ENCODE results near the gene ELL2.

ELL2 gene

DNA sequence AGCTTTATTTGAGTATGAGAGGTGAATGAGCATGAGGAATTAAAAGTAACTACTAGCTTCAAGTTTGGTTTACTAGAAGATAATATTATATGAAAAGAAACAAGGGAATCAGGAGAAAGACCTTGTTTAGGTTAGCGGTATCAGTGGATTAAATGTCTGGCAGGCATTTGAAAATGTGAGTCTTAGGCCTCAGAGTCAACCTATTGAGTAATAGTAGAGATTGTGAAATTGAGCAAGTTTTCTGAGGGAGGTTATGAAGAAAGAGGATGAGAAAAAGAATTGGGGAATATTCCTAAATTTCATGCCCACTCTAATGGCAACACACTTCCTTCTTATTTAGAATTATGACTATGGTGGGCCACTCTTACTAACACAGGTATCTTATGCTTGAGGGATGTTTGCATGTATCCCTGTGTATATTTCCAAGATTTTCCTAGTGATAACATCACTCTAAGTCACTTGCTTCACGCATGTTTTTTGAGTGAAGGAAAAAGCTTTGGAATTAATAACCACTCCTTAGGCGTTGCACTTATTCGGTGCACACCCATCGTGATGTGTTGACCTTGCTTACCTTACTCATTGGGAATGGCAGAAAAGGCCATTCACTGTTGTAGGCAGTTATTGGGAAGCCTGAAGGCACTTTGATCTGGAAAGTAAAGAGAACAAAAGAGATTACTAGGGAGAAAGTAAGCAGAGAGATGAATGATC lies 8.2 kb upstream of the ELL2 start:
- DNase-seq = no peak
- TF ChIP-seq GATA1 (IDR thresholded peaks at IDR 0.05; ENCODE audit: low read depth, low read length) (no peak), POLR2A (IDR thresholded peaks at IDR 0.05; ENCODE audit: low read length) (no peak)

DNA sequence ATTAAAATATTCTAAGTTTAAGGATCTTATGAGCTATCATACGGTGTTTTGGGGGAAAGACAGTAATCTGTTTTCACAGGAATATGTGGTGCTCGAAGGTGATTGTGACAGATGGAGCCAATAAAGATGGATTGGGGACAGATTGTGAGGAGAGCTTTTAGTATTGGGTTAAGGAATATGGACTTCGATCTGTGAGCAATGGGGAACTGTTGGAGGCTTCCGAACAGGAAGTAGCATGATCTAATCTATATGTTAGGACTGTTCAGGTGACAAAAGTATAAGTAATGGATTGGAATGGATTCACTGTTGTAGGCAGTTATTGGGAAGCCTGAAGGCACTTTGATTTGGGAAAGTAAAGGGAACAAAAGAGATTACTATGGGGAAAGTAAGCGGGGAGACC lies 7.4 kb upstream of the ELL2 start:
- DNase-seq = no peak
- no peak for TF ChIP-seq POLR2A (IDR thresholded peaks at IDR 0.05; ENCODE audit: low read length)
- TF ChIP-seq GATA1 (IDR thresholded peaks at IDR 0.05; ENCODE audit: low read depth, low read length) = no peak

DNA sequence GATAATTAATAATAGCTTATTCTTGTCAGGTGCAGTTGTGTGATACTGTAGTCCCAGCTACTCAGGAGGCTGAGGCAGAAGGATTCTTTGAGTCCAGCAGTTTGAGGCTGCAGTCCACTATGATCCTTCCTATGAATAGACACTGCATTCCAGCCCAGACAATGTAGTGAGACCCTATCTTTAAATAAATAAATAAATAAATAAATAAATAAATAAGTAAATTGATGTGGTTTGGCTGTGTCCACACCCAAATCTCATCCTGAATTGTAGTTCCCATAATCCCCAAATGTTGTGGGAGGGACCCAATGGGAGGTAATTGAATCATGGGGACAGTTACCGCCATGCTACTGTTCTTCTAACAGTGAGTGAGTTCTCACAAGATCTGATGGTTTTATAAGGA lies 5.6 kb upstream of the ELL2 start:
- TF ChIP-seq POLR2A (IDR thresholded peaks at IDR 0.05; ENCODE audit: low read length) (no peak), GATA1 (IDR thresholded peaks at IDR 0.05; ENCODE audit: low read depth, low read length) (no peak)
- no peak for DNase-seq

DNA sequence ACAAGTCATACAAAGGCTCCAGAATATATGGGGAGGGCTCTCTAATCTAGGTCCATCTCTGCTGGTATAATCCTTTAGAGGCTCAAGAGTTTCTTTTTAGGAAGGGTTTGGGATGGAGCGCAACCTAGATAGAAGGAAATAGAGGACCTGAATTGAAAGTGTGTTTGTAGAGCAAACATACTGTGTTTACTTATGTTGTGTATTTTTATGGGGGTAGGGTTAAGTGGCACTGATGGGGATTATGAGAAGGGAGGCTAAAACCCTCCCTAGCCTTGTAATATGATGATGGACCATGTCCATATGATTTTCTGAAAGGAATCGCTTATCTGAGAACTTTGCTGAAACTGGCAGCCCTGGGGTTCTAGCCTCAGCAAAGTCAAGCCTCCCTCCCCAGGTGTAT lies 4.4 kb upstream of the ELL2 start:
- DNase-seq = no peak
- TF ChIP-seq GATA1 (IDR thresholded peaks at IDR 0.05; ENCODE audit: low read depth, low read length) (no peak), POLR2A (IDR thresholded peaks at IDR 0.05; ENCODE audit: low read length) (no peak)

DNA sequence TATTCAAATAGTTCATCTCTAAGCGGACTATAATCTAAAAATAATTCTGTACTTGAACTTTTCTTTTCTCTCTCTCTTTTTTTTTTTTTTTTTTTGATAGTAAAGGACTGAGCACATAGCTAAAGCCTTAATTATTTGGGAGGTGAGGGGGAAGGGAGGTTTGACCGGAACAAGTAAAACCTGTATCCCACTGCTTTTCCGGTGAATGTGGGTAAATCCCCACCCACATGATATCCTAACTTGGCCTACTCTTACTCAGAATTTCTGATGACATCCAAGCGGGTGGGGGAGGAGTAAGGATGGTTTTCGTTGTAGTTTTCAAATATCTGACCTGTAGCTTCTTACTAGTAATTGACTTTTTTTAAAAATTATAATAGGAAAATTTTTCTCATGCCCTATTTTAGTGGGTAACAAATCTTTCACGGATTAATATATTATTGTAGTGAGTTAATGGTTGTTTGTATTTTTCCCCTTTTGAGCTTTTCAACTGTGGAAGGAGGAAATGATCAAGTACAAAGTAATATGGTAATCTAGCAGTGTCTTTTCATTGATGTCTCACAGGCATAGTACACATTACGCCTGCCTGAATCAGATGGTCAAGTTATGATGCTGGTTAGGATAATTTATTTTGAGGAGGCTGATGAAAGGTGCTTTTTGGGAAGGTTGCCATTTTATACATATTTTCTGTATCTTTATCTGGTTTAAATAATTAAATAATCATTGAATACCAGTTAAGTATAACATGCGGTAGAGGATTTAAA lies 2.2 kb upstream of the ELL2 start:
- DNase-seq = no peak
- TF ChIP-seq POLR2A (IDR thresholded peaks at IDR 0.05; ENCODE audit: low read length) (no peak), GATA1 (IDR thresholded peaks at IDR 0.05; ENCODE audit: low read depth, low read length) (no peak)

DNA sequence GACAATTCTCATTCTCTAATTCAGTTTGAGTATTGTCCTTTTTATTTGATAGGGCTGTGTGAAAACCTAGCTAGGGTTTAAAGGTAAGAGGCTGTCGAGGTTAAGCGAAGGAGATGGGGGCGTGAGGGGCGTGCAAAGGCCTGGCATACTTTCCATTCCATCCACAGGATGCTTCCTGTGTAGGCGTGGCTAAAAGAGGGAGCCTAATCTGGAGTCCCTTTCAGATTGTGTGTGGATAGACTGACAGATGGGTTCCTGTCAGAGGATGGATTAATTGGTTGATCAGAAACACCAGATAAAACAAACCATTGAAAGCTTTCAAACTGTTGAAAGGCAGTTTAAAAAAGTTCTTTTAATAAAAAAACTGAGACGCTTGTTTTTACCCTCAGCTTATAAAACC lies 1.1 kb upstream of the ELL2 start:
- no peak for TF ChIP-seq POLR2A (IDR thresholded peaks at IDR 0.05; ENCODE audit: low read length)
- no peak for TF ChIP-seq GATA1 (IDR thresholded peaks at IDR 0.05; ENCODE audit: low read depth, low read length)
- DNase-seq = no peak

DNA sequence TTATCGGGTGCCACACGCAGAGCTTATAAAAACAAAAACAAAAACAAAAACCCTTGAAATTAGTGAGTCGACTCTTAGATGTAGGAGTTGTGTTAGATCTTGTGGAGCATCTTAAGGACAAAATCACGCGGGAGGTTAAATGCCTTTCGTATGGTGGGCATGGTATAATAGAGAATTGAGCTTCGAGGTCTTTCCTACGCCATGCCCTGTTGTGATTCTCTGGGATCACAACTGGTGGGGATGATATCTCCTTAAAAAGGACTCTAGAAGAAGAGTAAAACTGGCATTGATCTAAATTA lies 773 bp upstream of the ELL2 start:
- no peak for TF ChIP-seq POLR2A (IDR thresholded peaks at IDR 0.05; ENCODE audit: low read length)
- TF ChIP-seq GATA1 (IDR thresholded peaks at IDR 0.05; ENCODE audit: low read depth, low read length) = no peak
- DNase-seq = no peak

DNA sequence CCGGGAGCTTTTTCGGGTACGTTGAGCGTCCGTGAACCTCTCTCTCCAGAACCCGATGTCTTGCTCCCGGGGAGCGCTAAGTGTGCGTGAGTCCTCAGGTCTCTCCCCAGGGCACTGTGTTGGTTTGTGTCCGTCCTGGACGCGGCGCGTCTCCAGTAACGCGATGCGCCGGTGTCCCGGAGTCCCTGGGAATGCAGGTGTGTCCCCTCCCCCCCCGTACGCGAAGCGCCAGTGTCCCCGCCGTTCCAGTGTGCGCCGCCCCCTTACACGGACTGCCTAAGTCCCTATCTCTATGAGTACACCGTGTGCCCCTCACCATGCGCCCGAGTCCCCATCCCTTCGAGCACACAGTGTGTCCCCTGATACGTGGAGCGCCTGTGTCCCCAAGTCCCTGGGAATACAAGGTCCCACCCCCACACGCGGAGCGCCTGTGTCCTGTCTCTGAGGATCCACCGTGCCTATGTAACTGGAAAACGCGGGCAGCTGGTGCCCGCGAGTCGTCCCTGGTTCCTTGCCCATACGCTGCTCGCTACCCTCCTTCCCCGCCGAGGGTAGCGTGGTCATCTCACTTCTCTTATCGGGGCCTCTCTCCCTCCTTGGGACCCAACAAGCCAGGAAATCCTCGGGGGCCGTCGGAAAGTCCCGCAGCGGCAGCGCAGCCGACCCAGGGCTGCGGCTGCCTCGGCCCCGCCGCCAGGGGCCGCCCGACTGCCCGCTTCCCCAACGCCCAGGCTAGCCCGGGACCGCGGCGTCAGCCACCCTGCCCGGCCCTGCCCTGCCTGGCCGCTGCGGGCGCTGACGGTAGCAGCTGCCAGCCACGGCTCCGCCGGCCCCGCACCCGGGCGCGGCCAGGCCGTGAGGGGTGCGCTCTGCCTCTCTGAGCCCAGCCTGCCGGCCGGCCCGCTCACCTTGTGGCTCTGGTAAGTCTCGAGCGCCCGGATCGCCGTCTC lies 709 bp downstream of the ELL2 start:
- DNase-seq = peak; percentile 88 to 94
- no peak for TF ChIP-seq POLR2A (IDR thresholded peaks at IDR 0.05; ENCODE audit: low read length)
- no peak for TF ChIP-seq GATA1 (IDR thresholded peaks at IDR 0.05; ENCODE audit: low read depth, low read length)

DNA sequence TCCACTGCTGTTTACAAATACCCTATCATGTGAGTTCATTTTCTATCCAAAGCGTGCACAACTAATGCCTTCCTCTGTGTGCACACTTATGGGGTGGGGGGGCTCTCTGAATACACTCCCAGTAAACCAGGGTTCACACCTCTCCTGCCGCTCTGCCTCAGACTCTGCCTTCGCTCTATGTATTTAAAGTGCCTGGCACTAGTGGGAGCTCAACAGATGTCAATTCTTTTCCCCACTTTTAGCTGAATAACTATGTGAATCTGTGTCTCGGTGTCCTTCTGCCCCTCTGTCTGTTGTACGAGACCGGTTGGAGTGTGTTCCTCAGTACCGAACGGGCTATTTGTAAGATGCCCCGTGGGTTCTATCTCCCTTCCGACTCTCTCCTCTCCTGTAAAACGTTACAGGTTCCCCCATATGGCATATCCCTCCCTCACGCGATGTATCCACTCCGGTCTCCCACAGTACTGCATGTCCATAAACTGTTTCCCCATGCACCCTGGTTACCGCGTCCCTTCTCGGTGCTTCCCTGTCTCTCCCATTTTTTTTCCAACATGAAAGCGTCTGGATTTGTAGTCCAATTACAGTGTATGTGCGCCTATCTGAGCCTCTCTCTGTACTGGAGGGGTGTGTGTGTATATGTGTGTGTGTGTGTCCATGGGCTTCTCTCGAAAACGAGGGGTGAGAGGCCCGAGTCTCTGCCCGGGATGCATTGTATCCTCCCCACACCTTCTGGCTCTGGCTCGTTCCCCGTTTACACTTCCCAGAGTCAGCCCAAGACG lies 1.6 kb downstream of the ELL2 start:
- TF ChIP-seq POLR2A (IDR thresholded peaks at IDR 0.05; ENCODE audit: low read length) (peak; percentile 37), GATA1 (IDR thresholded peaks at IDR 0.05; ENCODE audit: low read depth, low read length) (no peak)
- DNase-seq = peak; percentile 54 to 69

DNA sequence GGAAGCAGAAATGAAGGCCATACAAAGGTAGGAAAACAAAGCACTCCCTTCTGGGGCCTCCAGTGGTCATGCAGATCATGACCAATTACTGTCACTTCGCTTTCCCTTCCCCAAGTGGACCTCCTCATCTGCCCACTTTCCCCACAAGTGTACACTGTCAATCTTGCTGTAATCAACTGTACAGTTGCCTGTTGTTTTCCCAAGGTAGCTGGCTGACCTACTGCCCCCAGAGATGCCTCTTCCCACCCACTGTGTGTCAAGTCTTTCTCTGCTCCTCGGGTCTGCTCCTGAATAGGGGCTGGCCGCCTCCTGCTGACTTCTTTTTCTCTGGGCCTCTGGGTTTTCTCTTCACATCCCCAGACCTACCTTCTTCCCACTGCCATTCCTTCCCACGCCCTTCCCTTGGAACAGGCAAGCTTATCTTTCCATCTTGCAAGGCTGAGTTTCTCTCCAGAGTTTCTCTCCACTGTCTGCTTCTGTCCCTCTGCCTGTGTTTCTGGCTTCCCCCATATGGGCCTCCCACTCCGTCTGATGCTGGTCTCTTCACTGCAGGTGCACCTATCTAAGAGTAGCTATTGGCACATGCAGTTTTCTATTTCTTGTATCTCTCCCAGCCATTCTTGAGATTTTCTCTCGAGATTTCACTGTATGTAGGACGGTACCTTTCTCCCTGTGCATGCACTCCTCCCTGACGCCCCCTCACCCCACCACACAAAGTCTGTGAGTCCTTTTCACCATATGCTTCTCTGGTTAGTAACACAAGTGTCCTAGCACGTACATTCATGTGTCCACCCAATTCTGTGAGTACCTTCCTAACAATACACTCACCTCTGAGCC lies 2.4 kb downstream of the ELL2 start:
- DNase-seq = peak; percentile 55 to 64
- TF ChIP-seq GATA1 (IDR thresholded peaks at IDR 0.05; ENCODE audit: low read depth, low read length) (no peak), POLR2A (IDR thresholded peaks at IDR 0.05; ENCODE audit: low read length) (no peak)

DNA sequence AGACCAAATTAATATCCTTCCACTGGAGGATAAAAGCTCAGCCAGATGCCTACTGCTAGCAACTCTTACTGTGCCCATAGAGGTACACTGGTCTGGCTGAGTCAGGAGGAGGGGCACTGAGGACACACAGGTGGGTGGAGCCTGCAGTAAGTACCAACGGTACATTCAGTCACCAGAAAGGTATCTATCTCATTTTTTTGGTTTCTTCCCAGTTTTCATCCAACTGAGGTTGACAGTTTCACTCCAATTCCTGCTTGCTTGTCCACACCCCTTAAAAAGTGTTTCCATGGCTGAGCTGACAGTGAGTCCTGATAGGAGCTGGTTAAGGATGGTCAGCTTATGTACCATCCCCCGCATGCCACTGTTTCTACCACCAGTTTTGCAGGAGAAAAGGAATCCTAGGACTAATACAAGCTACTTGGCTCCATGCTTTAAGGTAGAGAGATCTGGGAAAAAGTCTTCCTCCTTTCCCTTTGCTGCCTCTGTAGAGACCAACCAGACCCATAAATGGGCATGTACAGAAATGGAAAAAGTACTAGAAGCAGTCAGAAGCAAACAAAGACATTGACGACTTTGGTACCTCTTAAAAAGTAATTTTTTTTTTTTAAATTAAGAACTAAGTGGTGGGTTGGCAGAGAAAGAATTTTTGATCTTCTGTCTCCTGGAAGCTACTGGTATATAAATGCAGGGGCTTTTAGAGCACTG lies 3.2 kb downstream of the ELL2 start:
- TF ChIP-seq POLR2A (IDR thresholded peaks at IDR 0.05; ENCODE audit: low read length) = peak; percentile 64
- no peak for TF ChIP-seq GATA1 (IDR thresholded peaks at IDR 0.05; ENCODE audit: low read depth, low read length)
- DNase-seq = peak; percentile 64 to 76

DNA sequence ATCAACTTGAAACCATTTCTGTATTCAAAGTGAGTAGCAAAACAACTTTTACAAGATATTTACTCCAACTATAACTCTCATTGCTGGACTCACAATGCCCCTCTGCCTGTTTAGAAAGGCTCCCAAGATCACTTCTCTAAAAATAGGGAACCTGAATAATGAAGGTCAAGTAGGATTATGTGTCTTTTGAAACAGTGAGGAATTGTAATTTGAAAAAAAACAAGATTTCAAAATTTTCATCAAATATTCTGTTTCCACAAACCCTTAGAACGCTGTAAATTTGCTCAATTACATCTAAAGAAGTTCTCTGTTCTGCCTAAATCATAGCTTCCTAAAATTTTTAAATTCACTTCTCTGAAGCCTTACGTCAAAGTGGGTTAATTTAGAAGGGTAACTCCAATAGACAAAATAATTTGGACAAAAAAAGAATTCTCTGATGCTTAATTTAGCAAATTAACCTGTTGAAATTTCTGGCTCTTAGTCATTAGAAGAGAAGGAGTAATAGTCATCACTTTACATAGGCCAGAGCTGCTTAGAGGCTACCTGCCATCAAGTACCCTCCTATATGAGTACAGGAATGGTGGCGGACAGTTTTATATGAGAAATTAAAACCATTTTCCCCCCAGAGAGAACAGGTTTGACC lies 4.0 kb downstream of the ELL2 start:
- no peak for TF ChIP-seq GATA1 (IDR thresholded peaks at IDR 0.05; ENCODE audit: low read depth, low read length)
- TF ChIP-seq POLR2A (IDR thresholded peaks at IDR 0.05; ENCODE audit: low read length) = no peak
- DNase-seq = peak in 1 of 2 experiments; percentile 49

Data from erythroblast (primary cell).